Heart left ventricle (tissue), 13 donors: ENCODE data around the gene TREML4.

Experiments used
- POLR2A ChIP-seq, 2 donors: fragments of 450-650 bp; IDR thresholded peaks; one replicate each; pipeline ENCODE4 v1.6.1; 2017; ENCODE audit warnings: antibody characterized with exemption in 2 of 2, mild to moderate bottlenecking in 2 of 2, moderate library complexity in 2 of 2
- TF ChIP-seq, protein P1 (sequence below), 12 donors: fragments of 200-600 bp; sonication (generic) in 4 of 12; IDR thresholded peaks; one replicate each; pipeline versions ENCODE4 v1.5.0 to v1.8.0; 2018 to 2022; ENCODE audit warnings: antibody characterized with exemption in 12 of 12, mild to moderate bottlenecking in 5 of 12
- donor health status: ischemic (EF 13 %, LVEDD 7.1; RV severe dilation, severe dysfunction).
- donor health status: DM: no; HTN: yes; CAD: no.
- donor health status: DM: no; HTN: no; CAD: no.
- donor health status: ischemic (EF 25% LVEDD 6.9; RV normal size, moderate dysfunction).
- donor health status: ischemic (EF 25% LVEDD 5.7; RV mildly dilated, moderate dysfunction).
- donor health status: ischemic (EF 35%, LVEDD 5.7; RV mildly dilated, moderate dysfunction).
- donor health status: nonischemic (EF 11% LVEDD 7.7; RV severe dilation, severe dysfunction).
- donor health status: DM: yes; HTN: yes; CAD: no.
- donor health status: PGD.
- donor health status: ischemic (EF 29% LVEDD 5.4; RV normal size, mild dysfunction).
- donor health status: nonischemic (EF 23%, LVEDD 6.1; RV moderate dilation, normal function).

- TF ChIP-seq, protein P1, sequence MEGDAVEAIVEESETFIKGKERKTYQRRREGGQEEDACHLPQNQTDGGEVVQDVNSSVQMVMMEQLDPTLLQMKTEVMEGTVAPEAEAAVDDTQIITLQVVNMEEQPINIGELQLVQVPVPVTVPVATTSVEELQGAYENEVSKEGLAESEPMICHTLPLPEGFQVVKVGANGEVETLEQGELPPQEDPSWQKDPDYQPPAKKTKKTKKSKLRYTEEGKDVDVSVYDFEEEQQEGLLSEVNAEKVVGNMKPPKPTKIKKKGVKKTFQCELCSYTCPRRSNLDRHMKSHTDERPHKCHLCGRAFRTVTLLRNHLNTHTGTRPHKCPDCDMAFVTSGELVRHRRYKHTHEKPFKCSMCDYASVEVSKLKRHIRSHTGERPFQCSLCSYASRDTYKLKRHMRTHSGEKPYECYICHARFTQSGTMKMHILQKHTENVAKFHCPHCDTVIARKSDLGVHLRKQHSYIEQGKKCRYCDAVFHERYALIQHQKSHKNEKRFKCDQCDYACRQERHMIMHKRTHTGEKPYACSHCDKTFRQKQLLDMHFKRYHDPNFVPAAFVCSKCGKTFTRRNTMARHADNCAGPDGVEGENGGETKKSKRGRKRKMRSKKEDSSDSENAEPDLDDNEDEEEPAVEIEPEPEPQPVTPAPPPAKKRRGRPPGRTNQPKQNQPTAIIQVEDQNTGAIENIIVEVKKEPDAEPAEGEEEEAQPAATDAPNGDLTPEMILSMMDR (IDR thresholded peaks at IDR 0.05), result no peak
- TF ChIP-seq POLR2A (IDR thresholded peaks at IDR 0.05), result no peak
These were observed 56.6 kb downstream of the TREML4 start for GRCh38 chr6:41284726-41285125.
